GM12874 (cell line): ENCODE data around the gene GALNT15.

ENCODE experiments used
- TF ChIP-seq, protein P1 (sequence below): IDR thresholded peaks from 2 replicates; pipeline ENCODE4 v1.5.1; 2011; ENCODE audit warnings: low read depth, mild to moderate bottlenecking, control low read depth, low read length, moderate library complexity; ENCODE audit not compliant: insufficient read depth

GALNT15 gene, protein sequence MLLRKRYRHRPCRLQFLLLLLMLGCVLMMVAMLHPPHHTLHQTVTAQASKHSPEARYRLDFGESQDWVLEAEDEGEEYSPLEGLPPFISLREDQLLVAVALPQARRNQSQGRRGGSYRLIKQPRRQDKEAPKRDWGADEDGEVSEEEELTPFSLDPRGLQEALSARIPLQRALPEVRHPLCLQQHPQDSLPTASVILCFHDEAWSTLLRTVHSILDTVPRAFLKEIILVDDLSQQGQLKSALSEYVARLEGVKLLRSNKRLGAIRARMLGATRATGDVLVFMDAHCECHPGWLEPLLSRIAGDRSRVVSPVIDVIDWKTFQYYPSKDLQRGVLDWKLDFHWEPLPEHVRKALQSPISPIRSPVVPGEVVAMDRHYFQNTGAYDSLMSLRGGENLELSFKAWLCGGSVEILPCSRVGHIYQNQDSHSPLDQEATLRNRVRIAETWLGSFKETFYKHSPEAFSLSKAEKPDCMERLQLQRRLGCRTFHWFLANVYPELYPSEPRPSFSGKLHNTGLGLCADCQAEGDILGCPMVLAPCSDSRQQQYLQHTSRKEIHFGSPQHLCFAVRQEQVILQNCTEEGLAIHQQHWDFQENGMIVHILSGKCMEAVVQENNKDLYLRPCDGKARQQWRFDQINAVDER

DNA sequence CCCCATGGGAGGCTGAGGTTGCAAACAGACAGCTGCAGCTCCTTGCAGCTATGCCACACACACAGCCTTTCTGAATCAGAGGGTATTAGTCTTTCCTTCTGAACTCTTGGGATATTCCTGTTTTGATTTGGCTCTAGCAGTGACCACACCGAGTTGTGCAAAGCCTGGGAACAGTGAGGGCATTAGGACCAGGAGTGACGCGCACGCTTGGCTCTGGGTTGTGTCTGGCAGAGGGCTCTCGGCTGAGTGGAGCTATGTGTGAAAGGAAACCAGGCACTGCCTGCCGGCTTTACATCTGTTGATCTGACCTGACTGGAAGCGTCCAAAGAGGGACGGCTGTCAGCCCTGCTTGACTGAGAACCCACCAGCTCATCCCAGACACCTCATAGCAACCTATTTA is at the start of gene GALNT15:
Gene GALNT15, plus strand, starts transcription at position 292 of the 400 bp plus-strand sequence. CDS start 472 bp downstream, outside the sequence.
- TF ChIP-seq, protein P1, sequence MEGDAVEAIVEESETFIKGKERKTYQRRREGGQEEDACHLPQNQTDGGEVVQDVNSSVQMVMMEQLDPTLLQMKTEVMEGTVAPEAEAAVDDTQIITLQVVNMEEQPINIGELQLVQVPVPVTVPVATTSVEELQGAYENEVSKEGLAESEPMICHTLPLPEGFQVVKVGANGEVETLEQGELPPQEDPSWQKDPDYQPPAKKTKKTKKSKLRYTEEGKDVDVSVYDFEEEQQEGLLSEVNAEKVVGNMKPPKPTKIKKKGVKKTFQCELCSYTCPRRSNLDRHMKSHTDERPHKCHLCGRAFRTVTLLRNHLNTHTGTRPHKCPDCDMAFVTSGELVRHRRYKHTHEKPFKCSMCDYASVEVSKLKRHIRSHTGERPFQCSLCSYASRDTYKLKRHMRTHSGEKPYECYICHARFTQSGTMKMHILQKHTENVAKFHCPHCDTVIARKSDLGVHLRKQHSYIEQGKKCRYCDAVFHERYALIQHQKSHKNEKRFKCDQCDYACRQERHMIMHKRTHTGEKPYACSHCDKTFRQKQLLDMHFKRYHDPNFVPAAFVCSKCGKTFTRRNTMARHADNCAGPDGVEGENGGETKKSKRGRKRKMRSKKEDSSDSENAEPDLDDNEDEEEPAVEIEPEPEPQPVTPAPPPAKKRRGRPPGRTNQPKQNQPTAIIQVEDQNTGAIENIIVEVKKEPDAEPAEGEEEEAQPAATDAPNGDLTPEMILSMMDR = no peak

GRCh38 chr3:16126634-16127033 is 47.8 kb upstream of the GALNT15 start:
- TF ChIP-seq, protein P1 = no peak

DNA sequence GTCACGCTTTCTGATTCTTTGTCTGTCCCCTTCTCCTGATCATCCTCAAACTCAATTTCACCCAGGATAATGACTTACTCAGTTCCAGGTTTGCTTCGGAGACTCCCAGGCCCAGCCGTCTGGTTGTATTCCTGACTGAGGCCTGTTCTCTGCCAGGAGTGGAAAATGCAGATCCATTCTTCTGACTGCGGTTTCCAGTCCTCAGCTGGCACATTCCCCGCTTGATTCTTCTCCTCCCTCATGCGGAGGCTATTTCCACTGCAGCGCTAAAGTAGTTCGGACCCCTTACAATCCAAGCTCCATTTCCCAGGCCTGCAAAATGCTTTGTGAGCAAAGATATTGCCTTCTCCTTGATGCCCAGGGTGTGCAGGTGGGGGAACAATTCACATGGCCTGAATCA is 47.2 kb upstream of the GALNT15 start:
- TF ChIP-seq, protein P1 = no peak

DNA sequence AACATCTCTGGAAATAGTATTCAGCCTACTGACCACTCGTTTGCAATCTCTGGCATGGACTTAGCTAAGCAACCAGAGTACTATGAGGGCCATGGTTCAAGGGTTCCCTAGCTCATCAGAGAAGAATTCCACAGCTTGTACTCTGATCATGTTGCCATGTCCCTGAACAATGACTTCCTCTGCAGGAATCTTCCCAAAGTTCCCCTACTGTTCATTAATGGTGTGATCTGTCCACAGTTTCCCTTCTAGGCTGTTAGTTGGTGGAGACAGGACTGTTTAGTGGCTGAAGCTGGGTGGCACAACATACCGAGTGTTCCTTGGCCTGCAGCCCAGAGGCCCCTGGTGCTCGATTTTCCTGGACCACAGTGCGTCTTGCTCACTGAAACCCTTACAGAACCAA is 44.4 kb upstream of the GALNT15 start:
- TF ChIP-seq, protein P1 = no peak

DNA sequence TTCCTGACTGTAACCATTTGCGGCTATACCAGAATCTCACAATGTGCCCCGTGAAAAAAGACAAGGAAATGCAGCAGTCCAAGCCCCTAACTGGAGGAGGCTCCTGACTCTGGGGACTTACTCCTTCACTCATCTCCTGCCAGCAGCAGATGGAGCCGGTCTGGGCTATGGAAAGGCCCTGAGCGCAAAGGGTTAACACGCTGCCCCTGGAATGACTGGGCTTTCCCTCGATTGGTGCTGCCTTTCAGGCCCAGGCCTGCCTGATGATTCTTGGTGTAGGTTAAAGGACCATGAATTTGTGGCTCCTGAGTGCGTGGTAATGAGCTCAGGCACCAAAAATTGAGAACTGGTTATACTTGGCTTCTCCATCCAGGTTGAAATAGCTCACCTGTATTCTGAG is 42.3 kb upstream of the GALNT15 start:
- TF ChIP-seq, protein P1 = no peak

DNA sequence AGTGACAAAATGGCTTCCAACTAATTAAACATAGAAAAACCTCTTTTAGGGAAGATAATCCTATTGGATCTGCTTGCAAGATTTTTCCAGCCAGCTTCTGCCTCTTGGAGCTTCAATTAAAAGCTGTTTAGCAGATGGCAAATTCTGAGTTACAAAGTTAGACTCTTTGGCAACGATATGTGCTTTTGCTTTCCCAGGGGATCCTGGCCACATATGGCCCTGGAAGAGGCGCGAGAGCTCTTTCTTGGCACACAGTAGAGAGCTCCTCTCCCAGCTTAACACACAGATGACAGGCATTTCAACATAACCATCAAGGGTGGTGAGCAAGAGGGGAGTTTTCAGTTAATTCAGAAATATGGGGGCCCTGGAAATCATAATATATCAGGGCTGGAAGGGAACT is 41.6 kb upstream of the GALNT15 start:
- TF ChIP-seq, protein P1 = no peak

DNA sequence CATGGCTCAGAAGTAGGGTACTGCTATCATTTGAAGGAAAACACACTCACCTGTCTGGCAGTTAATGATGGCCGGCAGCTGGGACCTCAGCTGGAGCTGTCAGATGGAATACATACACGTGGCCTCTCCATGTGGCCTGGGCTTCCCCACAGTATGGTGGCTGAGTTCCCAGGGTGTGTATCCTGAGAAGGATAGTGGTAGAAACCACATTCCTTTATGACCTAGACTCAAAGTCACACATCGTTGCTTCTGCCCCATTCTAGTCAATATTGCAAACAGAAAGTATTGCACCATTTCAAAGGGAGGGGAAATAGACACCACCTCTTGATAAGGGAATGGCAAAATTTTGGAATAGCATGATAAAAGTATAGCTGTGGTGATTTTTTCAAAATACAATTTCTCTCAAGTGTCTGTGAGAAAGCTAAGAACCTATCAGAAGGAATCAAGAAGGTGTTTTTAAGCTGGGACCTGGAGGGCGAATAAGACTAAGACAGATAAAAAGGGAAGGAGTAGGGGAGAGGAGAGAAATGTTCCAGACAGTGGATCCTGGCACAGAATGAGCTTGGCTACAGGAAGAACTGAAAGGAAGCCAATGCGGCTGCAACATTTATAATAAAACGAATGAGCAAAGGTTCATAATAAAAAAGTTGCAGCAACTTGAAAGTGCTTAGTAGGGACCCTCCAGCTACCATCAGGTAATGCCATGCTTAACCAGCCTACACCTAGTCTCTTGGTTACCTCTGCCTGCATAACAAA is 40.1 kb upstream of the GALNT15 start:
- TF ChIP-seq, protein P1 = no peak
